ENCODE measurements around the gene NOVA2. TPM values are rescaled to one million over a fixed set of nuclear protein-coding genes. Genes with fewer than 3 reads are reported as not detected.
"Not testable (repeated sequence)": the region's sequence is repeated elsewhere in the genome, so short reads cannot be mapped to it uniquely, and the experiment has no call there.

The NOVA2 gene
- polyA plus RNA-seq, 1 donor from 2014 or later: 9.3 TPM

DNA sequence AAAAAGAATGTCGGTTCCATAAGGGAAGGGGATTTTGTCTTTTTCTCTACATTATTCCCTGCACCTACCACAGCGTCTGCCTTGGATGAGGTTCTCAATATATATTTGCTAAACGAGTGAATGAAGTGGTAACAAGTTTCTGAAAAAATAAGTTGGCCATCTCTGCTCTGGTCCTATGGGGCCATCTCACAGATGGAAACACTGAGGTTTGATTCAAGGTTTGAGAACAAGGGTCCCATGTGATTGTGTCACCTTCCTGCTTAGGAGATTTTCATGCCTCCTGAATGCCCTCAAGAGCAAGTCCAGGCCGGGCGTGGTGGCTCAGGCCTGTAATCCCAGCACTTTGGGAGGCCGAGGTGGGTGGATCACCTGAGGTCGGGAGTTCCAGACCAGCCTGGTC is 74.4 kb downstream of the NOVA2 start:
- TF ChIP-seq RAD21 (conservative IDR thresholded peaks at IDR 0.05) (no peak), POLR2AphosphoS5 (IDR thresholded peaks at IDR 0.05) (no peak)
- no peak overlapping the region for H3K4me2 ChIP-seq (ENCODE audit: low read length)
- H2AFZ ChIP-seq (ENCODE audit: low read depth, low read length): no peak overlapping the region
- no peaks in the 10 kb centered on the region for H3K79me2 ChIP-seq (replicated peaks; ENCODE audit: insufficient read depth, low read length)
- H3F3A ChIP-seq (ENCODE audit: insufficient read depth, low read length, poor library complexity, severe bottlenecking): no peaks in the 10 kb centered on the region
- no peaks in the 10 kb centered on the region for H4K20me1 ChIP-seq (ENCODE audit: insufficient read depth)
- no peaks in the 10 kb centered on the region for H3K36me3 ChIP-seq (ENCODE audit: insufficient read depth, low read length)
- H3K9me2 ChIP-seq (ENCODE audit: insufficient read depth, low read length): no peaks in the 10 kb centered on the region
- H3K9ac ChIP-seq (ENCODE audit: low read length): no peak overlapping the region
- no peak overlapping the region for H3K4me3 ChIP-seq (ENCODE audit: low read length)
- H3K9me3 ChIP-seq (ENCODE audit: low read length): no peaks in the 10 kb centered on the region
- no peak overlapping the region for H3K27ac ChIP-seq (ENCODE audit: low read length)
- H3K27me3 ChIP-seq (ENCODE audit: insufficient read depth, low read depth, low read length): no peaks in the 10 kb centered on the region

DNA sequence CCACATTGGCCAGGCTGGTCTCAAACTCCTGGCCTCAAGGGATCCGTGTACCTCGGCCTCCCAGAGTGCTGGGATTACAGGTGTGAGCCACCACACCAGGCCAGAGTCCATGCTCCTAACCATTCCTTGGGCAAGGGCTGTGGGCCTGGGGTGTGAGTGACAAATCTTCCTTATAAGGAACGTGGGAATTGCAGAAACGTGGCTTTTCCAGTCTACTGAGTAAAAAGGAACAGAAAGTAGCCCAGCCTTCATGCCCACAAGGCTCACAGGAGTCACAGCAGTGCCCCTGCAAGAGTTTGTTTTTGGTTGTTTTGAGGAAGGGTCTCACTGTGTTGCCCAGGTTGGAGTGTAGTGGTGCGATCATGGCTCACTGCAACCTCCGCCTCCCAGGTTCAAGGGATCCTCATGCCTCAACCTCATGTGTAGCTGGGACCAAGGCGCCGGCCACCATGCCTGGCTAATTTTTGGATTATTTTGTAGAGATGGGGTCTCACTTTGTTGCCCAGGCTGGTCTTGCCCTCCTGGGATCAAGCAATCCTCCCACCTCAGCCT is 76.3 kb downstream of the NOVA2 start:
- H3K4me2 ChIP-seq (ENCODE audit: low read length): no peak overlapping the region
- H3K79me2 ChIP-seq (replicated peaks; ENCODE audit: insufficient read depth, low read length): no peaks in the 10 kb centered on the region
- no peak overlapping the region for H3K4me3 ChIP-seq (ENCODE audit: low read length)
- no peaks in the 10 kb centered on the region for H3F3A ChIP-seq (ENCODE audit: insufficient read depth, low read length, poor library complexity, severe bottlenecking)
- no peak overlapping the region for H2AFZ ChIP-seq (ENCODE audit: low read depth, low read length)
- no peak overlapping the region for H3K27ac ChIP-seq (ENCODE audit: low read length)
- no peaks in the 10 kb centered on the region for H3K27me3 ChIP-seq (ENCODE audit: insufficient read depth, low read depth, low read length)
- no peak for TF ChIP-seq EZH2 (IDR thresholded peaks at IDR 0.05; ENCODE audit: borderline replicate concordance, insufficient read depth, low read length, poor library complexity, severe bottlenecking)
- TF ChIP-seq TAF1 (IDR thresholded peaks at IDR 0.05; ENCODE audit: low read depth): no peak
- TF ChIP-seq, protein P1, sequence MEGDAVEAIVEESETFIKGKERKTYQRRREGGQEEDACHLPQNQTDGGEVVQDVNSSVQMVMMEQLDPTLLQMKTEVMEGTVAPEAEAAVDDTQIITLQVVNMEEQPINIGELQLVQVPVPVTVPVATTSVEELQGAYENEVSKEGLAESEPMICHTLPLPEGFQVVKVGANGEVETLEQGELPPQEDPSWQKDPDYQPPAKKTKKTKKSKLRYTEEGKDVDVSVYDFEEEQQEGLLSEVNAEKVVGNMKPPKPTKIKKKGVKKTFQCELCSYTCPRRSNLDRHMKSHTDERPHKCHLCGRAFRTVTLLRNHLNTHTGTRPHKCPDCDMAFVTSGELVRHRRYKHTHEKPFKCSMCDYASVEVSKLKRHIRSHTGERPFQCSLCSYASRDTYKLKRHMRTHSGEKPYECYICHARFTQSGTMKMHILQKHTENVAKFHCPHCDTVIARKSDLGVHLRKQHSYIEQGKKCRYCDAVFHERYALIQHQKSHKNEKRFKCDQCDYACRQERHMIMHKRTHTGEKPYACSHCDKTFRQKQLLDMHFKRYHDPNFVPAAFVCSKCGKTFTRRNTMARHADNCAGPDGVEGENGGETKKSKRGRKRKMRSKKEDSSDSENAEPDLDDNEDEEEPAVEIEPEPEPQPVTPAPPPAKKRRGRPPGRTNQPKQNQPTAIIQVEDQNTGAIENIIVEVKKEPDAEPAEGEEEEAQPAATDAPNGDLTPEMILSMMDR (IDR thresholded peaks at IDR 0.05; ENCODE audit: poor library complexity, severe bottlenecking): no peak
- no peak for TF ChIP-seq MXI1 (conservative IDR thresholded peaks at IDR 0.05; ENCODE audit: poor library complexity, severe bottlenecking)
- no peak for TF ChIP-seq POLR2AphosphoS5 (IDR thresholded peaks at IDR 0.05)
- no peak for TF ChIP-seq EP300 (conservative IDR thresholded peaks at IDR 0.05; ENCODE audit: poor library complexity, severe bottlenecking)
- TF ChIP-seq SMC3 (conservative IDR thresholded peaks at IDR 0.05; ENCODE audit: poor library complexity): no peak
- TF ChIP-seq REST (IDR thresholded peaks at IDR 0.05; ENCODE audit: borderline replicate concordance): no peak
- no peak for TF ChIP-seq RAD21 (conservative IDR thresholded peaks at IDR 0.05)
- H3K9me2 ChIP-seq (ENCODE audit: insufficient read depth, low read length): no peaks in the 10 kb centered on the region
- H4K20me1 ChIP-seq (ENCODE audit: insufficient read depth): no peaks in the 10 kb centered on the region
- no peaks in the 10 kb centered on the region for H3K9me3 ChIP-seq (ENCODE audit: low read length)
- H3K9ac ChIP-seq (ENCODE audit: low read length): no peak overlapping the region
- H3K36me3 ChIP-seq (ENCODE audit: insufficient read depth, low read length): no peaks in the 10 kb centered on the region

DNA sequence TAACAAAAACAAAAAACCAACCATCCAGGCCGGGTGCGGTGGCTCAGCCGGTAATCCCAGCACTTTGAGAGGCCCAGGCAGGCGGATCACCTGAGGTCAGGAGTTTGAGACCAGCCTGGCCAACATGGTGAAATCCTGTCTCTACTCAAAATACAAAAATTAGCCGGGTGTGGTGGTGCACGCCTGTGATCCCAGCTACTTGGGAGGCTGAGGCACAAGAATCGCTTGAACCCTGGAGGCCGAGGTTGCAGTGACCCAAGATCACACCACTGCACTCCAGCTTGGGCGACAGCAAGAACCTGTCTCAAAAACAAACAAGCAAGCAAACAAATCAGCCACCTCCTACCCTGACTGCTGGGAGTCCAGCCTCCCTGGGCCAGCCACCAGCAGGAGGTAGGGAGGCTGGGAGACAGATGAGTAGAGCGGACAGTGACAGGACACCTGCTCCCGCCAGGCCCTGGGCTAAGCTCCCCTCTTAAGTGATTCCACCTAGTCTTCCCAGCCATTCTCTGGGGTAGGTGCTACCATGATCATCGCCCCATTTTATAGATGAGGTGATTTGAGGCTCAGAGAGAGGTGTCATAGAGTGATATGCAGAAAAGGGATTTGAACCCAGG is 77.6 kb downstream of the NOVA2 start:
- H3K4me2 ChIP-seq (ENCODE audit: low read length); H3F3A ChIP-seq (ENCODE audit: insufficient read depth, low read length, poor library complexity, severe bottlenecking); H4K20me1 ChIP-seq (ENCODE audit: insufficient read depth); H3K79me2 ChIP-seq (replicated peaks; ENCODE audit: insufficient read depth, low read length); H3K9me2 ChIP-seq (ENCODE audit: insufficient read depth, low read length); H3K27me3 ChIP-seq (ENCODE audit: insufficient read depth, low read depth, low read length); H3K9me3 ChIP-seq (ENCODE audit: low read length); H3K36me3 ChIP-seq (ENCODE audit: insufficient read depth, low read length); H2AFZ ChIP-seq (ENCODE audit: low read depth, low read length); H3K27ac ChIP-seq (ENCODE audit: low read length); H3K9ac ChIP-seq (ENCODE audit: low read length); H3K4me3 ChIP-seq (ENCODE audit: low read length): not testable (repeated sequence)

Data from neural cell (in vitro differentiated cells).